Measurements from ENCODE around the gene GUCA2A. TPM values are rescaled to one million over a fixed set of nuclear protein-coding genes. Genes with fewer than 3 reads are reported as not detected.

Gene GUCA2A
- total RNA-seq, 1 donor from 2014 or later = not detected

- intact Hi-C loops (cut with micrococcal nuclease) = no loop called here
These were observed 9.2 kb downstream of the GUCA2A start for GRCh38 chr1:42155362-42155761.

- intact Hi-C loops (cut with micrococcal nuclease) = no loop called here
These were observed 9.9 kb downstream of the GUCA2A start for GRCh38 chr1:42154685-42155084.

- intact Hi-C loops (cut with micrococcal nuclease) = no loop called here
These were observed 10.9 kb downstream of the GUCA2A start for GRCh38 chr1:42153624-42154023.

GRCh38 chr1:42152907-42153600 is 11.5 kb downstream of the GUCA2A start, which contains the start of gene GUCA2B:
GUCA2B (plus strand) TSS chr1:42153410; CDS start chr1:42153451, 41 bp downstream.
- intact Hi-C loops (cut with micrococcal nuclease) = no loop called here

DNA sequence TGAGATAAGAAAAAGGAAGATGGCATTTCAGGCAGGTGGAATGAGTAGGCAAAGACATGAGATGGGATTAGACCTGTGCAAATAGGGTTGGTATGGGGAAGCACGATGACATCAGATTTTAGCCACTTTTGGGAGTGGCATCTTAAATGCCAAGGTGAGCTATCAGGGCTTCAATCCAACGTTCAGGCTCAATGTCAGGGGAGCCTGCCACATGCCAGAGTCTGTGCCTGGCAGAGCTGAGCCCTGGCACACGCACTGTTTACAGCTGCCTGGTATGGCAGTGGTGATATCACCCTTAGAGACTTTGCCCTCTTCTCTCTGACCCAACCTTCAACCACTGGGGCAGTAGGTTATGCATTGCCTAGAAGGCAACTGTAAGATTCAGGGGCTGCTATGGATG is 12.4 kb downstream of the GUCA2A start:
- intact Hi-C loops (cut with micrococcal nuclease) = no loop called here

DNA sequence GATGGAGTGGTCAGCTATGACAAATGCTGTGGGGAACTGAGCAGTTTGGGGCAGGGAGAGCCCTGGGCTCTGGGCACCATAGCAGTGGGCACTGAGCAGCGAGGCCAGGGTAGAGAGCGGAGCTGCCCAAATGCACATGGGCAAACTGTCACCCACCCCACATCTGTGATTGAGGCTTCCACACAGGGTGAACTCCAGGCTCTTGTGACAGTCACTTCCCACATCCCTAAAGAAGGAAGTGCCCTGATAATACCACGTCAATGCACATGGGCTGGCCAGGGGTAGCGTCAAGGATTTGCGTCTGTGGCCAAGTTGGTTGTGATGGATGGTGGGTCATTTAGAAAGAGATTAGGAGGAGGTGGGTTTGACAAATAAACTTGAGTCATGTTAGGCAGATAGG is 13.9 kb downstream of the GUCA2A start:
- intact Hi-C loops (cut with micrococcal nuclease) = no loop called here

GRCh38 chr1:42148166-42148565 is 16.4 kb downstream of the GUCA2A start:
- intact Hi-C loops (cut with micrococcal nuclease) = loop anchor here (10.0 kb wide), 1 partner anchor 573 kb away; no protein-coding TSS in a partner anchor

- intact Hi-C loops (cut with micrococcal nuclease) = loop anchor here (1.0 to 10.0 kb wide), 3 partner anchors 27 to 620 kb away; partner anchors contain the start of genes C1orf50 and P3H1
These were observed 17.8 kb downstream of the GUCA2A start for GRCh38 chr1:42146626-42147320.

- intact Hi-C loops (cut with micrococcal nuclease) = loop anchor here (2.0 to 10.0 kb wide), 2 partner anchors 571 to 621 kb away; partner anchors contain the start of genes C1orf50 and P3H1
These were observed 18.6 kb downstream of the GUCA2A start for GRCh38 chr1:42145764-42146625.

DNA sequence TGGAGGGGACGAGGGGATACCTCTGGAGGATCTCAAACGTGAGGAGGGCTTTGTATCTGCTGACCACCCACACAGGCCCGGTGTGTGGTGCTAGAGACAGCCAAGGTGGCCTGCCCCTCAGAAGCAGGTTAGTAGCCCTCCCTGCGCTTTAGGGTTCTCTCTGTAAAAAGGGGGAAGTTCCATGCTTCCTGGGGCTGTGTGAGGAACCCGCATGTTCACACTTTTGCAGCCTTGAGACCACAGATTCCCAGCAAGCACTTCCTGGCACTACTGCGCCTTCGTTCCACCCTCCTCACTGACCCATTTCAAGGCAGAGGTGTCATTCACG is 19.2 kb downstream of the GUCA2A start:
- intact Hi-C loops (cut with micrococcal nuclease) = loop anchor here (10.0 kb wide), 1 partner anchor 571 kb away; no protein-coding TSS in a partner anchor

GRCh38 chr1:42144711-42145388 is 19.7 kb downstream of the GUCA2A start:
- intact Hi-C loops (cut with micrococcal nuclease) = loop anchor here (10.0 kb wide), 1 partner anchor 570 kb away; no protein-coding TSS in a partner anchor

DNA sequence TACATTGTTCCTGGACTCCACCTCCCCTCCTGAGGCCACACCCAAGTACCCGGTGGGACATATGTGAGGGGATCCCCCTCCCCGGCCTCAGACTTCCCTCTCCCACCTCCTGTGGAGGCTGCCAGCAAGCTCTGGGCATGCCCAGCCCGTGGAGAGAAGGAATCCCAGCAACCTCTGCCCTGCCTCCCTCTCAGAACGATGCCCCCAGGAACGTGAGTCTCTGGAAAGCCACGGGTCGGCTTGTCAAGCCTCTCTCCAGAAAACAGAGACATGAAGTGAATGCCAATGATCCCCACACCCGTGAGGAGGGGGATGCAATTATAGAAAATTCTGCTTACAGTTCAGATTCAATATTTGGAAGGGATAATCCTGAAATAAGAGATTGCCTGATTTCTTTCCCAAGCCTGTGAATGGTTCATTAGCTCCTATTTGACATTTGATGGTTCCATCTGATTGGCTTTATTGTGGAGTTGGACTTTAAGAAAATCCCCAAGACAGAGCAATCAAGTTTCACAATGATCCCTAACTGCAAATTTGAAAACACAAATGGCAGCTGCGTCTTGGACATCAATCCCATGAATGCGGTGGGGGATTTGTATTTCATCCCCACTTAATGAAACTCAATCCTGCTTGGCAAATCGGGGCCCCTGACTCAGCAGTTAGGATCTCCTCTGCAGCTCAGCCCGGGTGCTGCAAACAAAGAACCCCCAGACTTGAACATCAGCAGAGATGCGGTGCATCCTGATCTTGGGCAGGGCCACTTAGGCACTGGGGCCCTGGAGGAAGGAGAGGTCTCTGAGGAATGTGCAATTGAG is 20.4 kb downstream of the GUCA2A start:
- intact Hi-C loops (cut with micrococcal nuclease) = loop anchor here (10.0 kb wide), 1 partner anchor 569 kb away; no protein-coding TSS in a partner anchor

DNA sequence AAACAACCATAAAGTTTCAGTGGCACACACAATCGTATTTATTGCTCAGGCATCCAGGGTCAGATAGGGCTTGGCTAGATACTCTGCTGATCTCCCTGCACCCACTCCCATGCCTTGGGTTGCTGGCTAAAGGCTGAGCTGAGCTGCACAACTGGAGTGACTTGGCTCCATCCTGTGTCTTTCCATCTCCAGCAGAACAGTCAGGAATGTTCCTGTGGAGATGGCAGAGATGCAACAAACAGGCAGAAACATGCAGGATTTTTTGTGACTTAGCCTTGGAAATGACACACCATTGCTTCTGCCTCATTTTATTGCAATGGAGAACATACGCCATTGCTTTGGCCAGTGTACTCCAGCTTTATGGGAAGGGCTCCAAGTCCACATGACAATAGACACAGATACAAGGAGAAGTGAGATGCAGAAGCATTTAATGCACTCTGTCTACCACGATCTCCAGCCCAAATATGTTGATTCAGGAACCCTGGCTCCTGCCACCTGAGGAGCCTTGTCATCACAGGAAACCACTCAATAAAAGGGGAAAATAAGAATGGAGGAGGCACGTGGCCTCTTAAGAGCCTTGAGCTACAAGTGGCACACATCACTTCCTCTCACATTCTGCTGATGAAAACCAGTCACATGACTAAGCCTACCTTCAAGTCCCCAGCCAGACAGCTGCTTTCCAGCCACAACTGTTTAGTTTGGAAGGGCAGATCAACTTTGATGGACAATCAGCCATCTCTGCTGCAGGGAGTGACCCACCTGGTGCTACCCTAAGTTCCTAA is 21.5 kb downstream of the GUCA2A start:
- intact Hi-C loops (cut with micrococcal nuclease) = loop anchor here (10.0 kb wide), 1 partner anchor 568 kb away; no protein-coding TSS in a partner anchor

DNA sequence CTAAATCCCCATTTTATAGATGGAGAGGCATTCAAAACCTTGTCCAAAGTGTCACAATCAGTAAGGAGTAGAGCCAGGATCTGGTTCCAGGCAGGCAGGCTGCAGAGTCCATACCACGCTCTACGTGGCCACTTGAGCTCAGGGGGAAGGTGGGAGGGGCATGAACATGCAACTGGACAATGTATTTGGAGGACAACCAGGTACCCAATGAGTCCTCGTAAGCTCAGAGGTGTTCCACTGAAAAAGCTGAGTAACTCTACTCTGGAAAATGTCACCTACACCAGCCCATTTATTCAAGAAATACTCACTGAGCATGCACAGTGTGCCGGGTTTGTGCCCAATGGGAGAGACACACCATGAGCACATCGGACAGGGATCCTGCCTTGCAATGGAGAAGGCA is 22.6 kb downstream of the GUCA2A start:
- intact Hi-C loops (cut with micrococcal nuclease) = loop anchor here (10.0 kb wide), 1 partner anchor 567 kb away; no protein-coding TSS in a partner anchor

GRCh38 chr1:42140191-42140590 is 24.4 kb downstream of the GUCA2A start:
- intact Hi-C loops (cut with micrococcal nuclease) = loop anchor here (10.0 kb wide), 1 partner anchor 565 kb away; no protein-coding TSS in a partner anchor

DNA sequence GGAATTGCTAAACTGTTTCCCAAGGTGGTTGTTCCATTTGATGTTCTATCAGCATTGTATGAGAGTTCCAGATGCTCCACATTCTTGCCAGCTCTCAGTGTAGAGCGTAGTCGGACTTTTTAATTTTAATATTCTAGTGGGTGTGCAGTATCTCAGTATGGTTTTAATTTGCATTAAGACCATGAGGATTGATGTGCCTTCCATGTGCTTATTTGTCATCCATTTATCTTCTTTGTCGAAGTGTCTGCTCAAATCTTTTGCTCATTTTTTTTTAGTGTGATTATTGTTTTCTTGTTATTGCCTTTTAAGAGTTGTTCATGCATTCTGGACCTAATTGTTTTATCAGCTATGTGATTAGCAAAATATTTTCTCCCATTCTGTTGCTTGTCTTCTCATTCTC is 25.1 kb downstream of the GUCA2A start:
- intact Hi-C loops (cut with micrococcal nuclease) = no loop called here

DNA sequence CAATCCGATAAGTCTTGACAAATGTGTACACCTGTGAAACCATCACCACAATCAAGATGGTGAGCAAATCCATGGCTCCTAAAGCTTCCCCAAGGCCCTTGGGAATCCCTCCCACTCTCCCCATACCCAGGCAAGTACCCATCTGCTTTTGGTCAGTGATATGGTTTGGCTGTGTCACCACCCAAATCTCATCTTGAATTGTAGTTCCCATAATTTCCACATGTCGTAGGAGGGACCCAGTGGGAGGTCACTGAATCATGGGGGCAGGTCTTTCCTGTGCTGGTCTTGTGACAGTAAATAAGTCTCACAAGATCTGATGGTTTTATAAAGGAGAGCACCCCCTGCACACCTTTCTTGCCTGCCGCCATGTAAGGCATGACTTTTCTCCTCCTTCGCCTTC is 26.0 kb downstream of the GUCA2A start:
- intact Hi-C loops (cut with micrococcal nuclease) = no loop called here

DNA sequence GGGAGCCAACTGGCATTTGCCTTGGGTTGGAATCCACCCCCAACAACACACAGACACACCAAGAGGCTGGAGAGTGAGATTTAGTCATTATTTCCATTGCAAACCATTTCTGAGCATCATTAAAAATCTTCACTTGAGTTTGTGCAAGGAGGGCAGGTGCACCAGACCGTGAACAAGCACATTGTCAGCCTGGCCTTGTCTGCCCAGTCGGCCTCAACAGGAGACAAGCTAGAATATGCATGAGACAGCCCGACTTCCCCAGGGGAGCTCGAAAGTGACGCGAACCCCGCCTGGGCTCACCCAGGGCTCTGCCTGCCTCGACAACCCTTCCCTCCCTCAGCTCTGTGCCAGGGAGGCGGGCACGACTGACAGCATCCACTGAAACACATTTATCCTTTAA is 26.8 kb downstream of the GUCA2A start:
- intact Hi-C loops (cut with micrococcal nuclease) = no loop called here

GRCh38 chr1:42136466-42136865 is 28.1 kb downstream of the GUCA2A start:
- intact Hi-C loops (cut with micrococcal nuclease) = no loop called here
